Right atrium auricular region (tissue), 2 donors: Measurements from ENCODE around the gene LMNB1. TPM values are rescaled to one million over a fixed set of nuclear protein-coding genes. Genes with fewer than 3 reads are reported as not detected.
"Not testable (repeated sequence)": the region's sequence is repeated elsewhere in the genome, so short reads cannot be mapped to it uniquely, and the experiment has no call there.

Experiments used
- DNase-seq: peaks from one replicate; pipeline ENCODE4 v3.0.0-alpha.2; 2019; ENCODE audit warnings: low spot score
- H3K27ac ChIP-seq, 2 donors: fragments of 200-600 bp; sonication (generic); 1 replicate in 1 of 2; 2 replicates in 1 of 2; pipeline ENCODE4 v1.5.1; 2016 to 2019
- H3K27me3 ChIP-seq, 2 donors: fragments of 200-600 bp; sonication (generic); one replicate each; pipeline versions ENCODE4 v1.5.1 to v1.6.0; 2017 to 2019
- H3K36me3 ChIP-seq: fragments of 200-600 bp; sonication (generic); one replicate; pipeline ENCODE4 v1.5.1; 2016
- H3K4me1 ChIP-seq, 2 donors: fragments of 200-600 bp; sonication (generic); one replicate each; pipeline versions ENCODE4 v1.5.1 to v1.6.0; 2017 to 2019
- H3K4me3 ChIP-seq, 2 donors: fragments of 200-600 bp; sonication (generic); 1 replicate in 1 of 2; 2 replicates in 1 of 2; pipeline ENCODE4 v1.5.1; 2017 to 2019; ENCODE audit warnings: mild to moderate bottlenecking in 1 of 2, moderate library complexity in 1 of 2
- H3K9me3 ChIP-seq, 2 donors: fragments of 200-600 bp; sonication (generic); one replicate each; pipeline ENCODE4 v1.5.1; 2019
- CTCF ChIP-seq, 2 donors: fragments of 200-600 bp; sonication (generic); IDR thresholded peaks; one replicate each; pipeline ENCODE4 v1.5.1; 2019; ENCODE audit warnings: antibody characterized with exemption in 2 of 2
- total RNA-seq, 2 donors: library from RNA; depleted of rRNA; stranded (reverse); fragments of >200 nt; gene quantifications; one replicate each; pipeline ENCODE4 v1.1.0, GENCODE V29; 2016

LMNB1 gene
- total RNA-seq, 2 donors from 2014 or later, result 2.5 to 2.6 TPM

GRCh38 chr5:126812199-126812570 is 35.2 kb downstream of the LMNB1 start:
- H3K9me3 ChIP-seq, result no peaks in the 10 kb centered on the region
- TF ChIP-seq CTCF (IDR thresholded peaks at IDR 0.05), result no peak
- H3K27ac ChIP-seq, result peak overlapping the region in 1 of 2 donors; percentile 59
- H3K4me3 ChIP-seq, result no peak overlapping the region
- no peak for DNase-seq
- H3K4me1 ChIP-seq, result peaks cover 0 to 9% of the 10 kb centered on the region in 2 donors
- no peaks in the 10 kb centered on the region for H3K36me3 ChIP-seq
- H3K27me3 ChIP-seq, result no peaks in the 10 kb centered on the region

DNA sequence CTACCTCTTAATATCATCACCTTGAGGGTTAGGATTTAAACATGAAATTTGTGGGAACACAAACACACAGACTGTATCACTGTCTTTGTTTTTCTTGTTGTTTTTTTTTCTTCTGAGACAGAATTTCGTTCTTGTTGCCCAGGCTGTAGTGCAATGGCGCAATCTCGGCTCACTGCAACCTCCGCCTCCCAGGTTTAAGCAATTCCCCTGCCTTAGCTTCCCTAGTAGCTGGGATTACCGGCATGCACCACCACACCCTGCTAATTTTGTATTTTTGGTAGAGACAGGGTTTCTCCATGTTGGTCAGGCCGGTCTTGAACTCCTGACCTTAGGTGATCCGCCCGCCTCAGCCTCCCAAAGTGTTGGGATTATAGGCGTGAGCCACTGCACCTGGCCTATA is 36.9 kb downstream of the LMNB1 start:
- H3K4me1 ChIP-seq, H3K4me3 ChIP-seq: not testable (repeated sequence)

DNA sequence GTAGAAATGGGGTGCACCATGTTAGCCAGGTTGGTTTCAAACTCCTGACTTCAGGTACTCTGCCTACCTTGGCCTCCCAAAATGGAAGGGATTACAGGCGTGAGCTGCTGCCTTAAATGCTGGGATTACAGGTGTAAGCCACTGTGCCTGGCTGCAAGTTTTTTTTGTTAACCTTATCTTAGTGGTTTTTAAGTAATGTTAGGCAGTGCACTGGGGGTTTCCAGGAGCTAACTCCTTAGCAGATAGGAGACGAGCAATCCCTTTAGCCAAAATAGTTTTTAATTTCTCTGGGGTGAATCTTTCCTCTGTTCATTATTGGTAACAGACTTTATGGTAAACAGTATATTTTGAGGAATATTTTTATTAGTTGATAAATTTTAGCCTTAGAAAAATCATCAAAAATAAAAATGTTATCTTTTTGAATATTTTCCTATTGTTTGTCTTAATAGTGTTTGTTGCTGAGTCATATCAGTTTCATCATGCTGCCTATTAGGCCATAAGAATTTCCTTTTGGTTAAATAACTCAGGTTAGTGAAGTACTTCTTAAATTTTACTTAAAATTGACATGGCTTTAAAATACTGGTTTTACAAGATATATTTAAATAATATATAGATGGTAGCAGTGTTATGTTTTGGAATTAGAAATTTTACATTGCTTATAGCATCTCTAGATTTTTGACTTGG is 37.9 kb downstream of the LMNB1 start:
- H3K36me3 ChIP-seq, result no peaks in the 10 kb centered on the region
- H3K27ac ChIP-seq, result no peak overlapping the region
- peaks cover 0 to 9% of the 10 kb centered on the region in 2 donors for H3K4me1 ChIP-seq
- H3K9me3 ChIP-seq, result no peaks in the 10 kb centered on the region
- no peak overlapping the region for H3K4me3 ChIP-seq
- DNase-seq, result no peak
- TF ChIP-seq CTCF (IDR thresholded peaks at IDR 0.05), result no peak
- H3K27me3 ChIP-seq, result no peaks in the 10 kb centered on the region

More for the DNA sequence above, 36.9 kb downstream of the LMNB1 start:
- H3K36me3 ChIP-seq, H3K9me3 ChIP-seq, H3K27ac ChIP-seq, DNase-seq, H3K27me3 ChIP-seq: not testable (repeated sequence)

DNA sequence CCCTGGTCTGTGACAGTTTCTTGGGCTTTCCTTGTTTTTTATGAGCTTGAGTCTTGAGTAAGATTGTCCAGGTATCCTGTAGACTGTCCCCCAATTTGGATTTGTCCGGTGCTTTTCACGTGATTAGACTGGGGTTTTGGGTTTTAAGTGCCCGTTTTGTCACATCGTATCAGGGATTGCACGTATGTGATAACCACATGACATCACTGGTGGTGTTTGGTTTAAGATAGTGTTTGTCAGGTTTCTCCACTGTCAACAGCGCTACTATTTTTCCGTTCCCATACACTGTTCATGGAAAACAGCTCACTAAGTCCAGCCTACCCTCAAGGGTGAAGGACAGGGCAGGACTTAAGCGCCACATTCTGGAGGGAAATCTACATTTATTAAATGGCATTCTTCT is 39.7 kb downstream of the LMNB1 start:
- H3K4me3 ChIP-seq, result no peak overlapping the region
- no peaks in the 10 kb centered on the region for H3K9me3 ChIP-seq
- no peaks in the 10 kb centered on the region for H3K27me3 ChIP-seq
- H3K4me1 ChIP-seq, result peaks cover 0 to 5% of the 10 kb centered on the region in 2 donors
- no peak overlapping the region for H3K27ac ChIP-seq
- no peaks in the 10 kb centered on the region for H3K36me3 ChIP-seq
- DNase-seq, result no peak
- TF ChIP-seq CTCF (IDR thresholded peaks at IDR 0.05), result no peak

- Histone ChIP-seq H3K4me3 (no peak overlapping the region), H3K27me3 (no peaks in the 10 kb centered on the region), H3K4me1 (no peaks in the 10 kb centered on the region), H3K27ac (no peak overlapping the region), H3K36me3 (no peaks in the 10 kb centered on the region), H3K9me3 (no peaks in the 10 kb centered on the region)
- no peak for TF ChIP-seq CTCF (IDR thresholded peaks at IDR 0.05)
- DNase-seq, result no peak
Observed at GRCh38 chr5:126818736-126819135, 41.8 kb downstream of the LMNB1 start.

- H3K36me3 ChIP-seq, result no peaks in the 10 kb centered on the region
- no peaks in the 10 kb centered on the region for H3K27me3 ChIP-seq
- H3K27ac ChIP-seq, result no peak overlapping the region
- no peak for DNase-seq
- H3K4me1 ChIP-seq, result no peaks in the 10 kb centered on the region
- H3K9me3 ChIP-seq, result no peaks in the 10 kb centered on the region
- no peak overlapping the region for H3K4me3 ChIP-seq
- TF ChIP-seq CTCF (IDR thresholded peaks at IDR 0.05), result no peak
Observed at GRCh38 chr5:126819253-126819652, 42.3 kb downstream of the LMNB1 start.
